Thyroid gland (tissue), 4 donors: Measurements from ENCODE around the gene NUTM1.

Experiments
- POLR2A ChIP-seq, 2 donors: fragments of 450-650 bp; IDR thresholded peaks; one replicate each; pipeline ENCODE4 v1.6.1; 2017; ENCODE audit warnings: antibody characterized with exemption in 2 of 2, mild to moderate bottlenecking in 2 of 2, moderate library complexity in 1 of 2
- TF ChIP-seq, protein P1 (sequence below), 6 experiments: fragments of 200-600 bp in 3 of 6; fragments of 450-650 bp in 3 of 6; sonication (generic) in 3 of 6; IDR thresholded peaks; one replicate each; pipeline ENCODE4 v1.5.1; 2016 to 2019; ENCODE audit warnings: antibody characterized with exemption in 6 of 6, mild to moderate bottlenecking in 2 of 6, inconsistent platforms in 1 of 6, moderate library complexity in 1 of 6

DNA sequence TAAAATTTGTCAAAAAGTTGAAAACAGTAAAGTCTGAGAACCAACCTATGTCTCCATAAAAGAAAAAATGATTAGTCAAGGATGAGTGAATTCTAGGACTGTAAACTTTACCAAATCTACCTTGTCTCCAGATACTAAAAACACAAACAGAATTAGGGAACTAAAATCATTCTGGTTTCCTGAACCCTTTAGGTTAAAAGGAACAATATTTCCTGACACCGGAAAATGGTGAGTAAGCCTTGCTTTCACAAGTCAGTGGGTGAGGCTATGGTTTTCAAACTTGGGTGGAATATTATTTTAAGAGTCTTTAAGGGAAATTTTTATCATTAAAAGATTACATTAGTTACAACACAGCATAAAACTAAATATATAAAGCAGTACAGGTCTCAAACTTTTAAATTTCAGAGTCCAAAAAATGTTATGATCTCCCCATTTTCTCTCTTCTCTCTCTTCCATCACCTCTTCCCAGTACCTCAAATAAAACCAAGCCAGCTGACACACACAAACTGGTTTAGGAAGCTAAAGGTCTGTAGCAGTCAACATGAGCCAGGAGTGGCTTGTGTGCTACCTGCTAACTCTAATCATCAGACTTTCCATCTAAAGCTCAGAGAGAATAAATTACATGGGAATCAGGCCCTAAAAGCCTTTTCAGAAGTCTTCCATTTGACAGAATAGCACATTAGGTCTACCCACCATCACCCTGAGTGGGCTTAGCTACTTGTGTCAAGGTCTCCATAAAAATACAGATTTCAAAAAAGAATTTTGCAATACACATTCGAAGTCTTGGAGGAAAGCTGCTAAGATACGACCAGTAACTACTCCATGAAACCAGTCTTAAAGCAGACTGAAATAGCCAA lies 7.7 kb upstream of the NUTM1 start:
- TF ChIP-seq, protein P1, sequence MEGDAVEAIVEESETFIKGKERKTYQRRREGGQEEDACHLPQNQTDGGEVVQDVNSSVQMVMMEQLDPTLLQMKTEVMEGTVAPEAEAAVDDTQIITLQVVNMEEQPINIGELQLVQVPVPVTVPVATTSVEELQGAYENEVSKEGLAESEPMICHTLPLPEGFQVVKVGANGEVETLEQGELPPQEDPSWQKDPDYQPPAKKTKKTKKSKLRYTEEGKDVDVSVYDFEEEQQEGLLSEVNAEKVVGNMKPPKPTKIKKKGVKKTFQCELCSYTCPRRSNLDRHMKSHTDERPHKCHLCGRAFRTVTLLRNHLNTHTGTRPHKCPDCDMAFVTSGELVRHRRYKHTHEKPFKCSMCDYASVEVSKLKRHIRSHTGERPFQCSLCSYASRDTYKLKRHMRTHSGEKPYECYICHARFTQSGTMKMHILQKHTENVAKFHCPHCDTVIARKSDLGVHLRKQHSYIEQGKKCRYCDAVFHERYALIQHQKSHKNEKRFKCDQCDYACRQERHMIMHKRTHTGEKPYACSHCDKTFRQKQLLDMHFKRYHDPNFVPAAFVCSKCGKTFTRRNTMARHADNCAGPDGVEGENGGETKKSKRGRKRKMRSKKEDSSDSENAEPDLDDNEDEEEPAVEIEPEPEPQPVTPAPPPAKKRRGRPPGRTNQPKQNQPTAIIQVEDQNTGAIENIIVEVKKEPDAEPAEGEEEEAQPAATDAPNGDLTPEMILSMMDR (IDR thresholded peaks at IDR 0.05) = no peak
- no peak for TF ChIP-seq POLR2A (IDR thresholded peaks at IDR 0.05)
